Measurements from ENCODE around the gene EPS8L2. TPM values are rescaled to one million over a fixed set of nuclear protein-coding genes. Genes with fewer than 3 reads are reported as not detected.

EPS8L2 gene
- total RNA-seq, 1 donor from 2014 or later, result 16.8 TPM

DNA sequence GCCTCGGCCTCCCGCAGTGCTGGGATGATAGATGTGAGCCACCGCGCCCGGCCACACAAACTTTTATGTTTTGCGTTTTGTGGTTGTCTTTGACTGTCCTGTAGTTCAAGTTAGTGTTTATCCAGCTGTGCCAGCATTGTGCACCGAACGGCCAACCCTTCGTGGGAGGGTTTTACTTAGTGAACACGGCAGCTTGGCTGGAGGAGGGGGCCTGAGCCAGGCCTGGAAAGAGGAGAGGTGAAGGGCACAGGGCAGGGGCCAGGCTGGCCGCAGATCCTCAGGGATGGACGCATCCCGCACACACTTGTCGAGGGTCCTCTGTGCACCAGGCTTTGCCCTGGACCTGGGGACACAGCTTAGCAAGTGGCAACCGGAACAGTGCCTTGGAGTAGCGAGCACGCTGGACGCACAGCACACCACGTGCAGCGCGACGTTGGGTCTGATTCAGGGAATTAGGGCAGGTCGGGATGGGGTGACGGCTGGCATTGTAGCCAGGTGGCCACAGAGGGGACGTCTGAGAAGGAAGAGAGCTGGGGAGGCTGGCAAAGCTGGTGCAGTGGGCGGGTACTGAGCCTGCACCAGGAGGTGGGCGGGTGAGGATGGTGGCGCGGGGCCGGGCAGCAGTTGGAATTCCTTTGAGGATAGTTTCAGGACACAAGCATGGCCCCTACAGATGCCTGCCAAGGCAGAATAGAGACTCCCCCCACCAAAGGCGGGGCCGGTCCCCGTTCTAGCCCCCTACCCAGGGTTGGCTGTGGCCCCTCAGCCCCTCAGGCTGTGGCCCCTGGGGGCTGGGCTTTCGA, 13.4 kb downstream of the EPS8L2 start:
- peaks cover 39% of the 10 kb centered on the region for H3K27me3 Mint-ChIP-seq (ENCODE audit: insufficient read depth)
- no peak for DNase-seq (ENCODE audit: low spot score)
- H3K4me1 Mint-ChIP-seq (ENCODE audit: low read depth), result peaks cover 8% of the 10 kb centered on the region
- no peak overlapping the region for H3K27ac Mint-ChIP-seq
- no peaks in the 10 kb centered on the region for H3K9me3 Mint-ChIP-seq
- peaks cover 3% of the 10 kb centered on the region for H3K36me3 Mint-ChIP-seq (ENCODE audit: low read depth)
- H3K4me3 Mint-ChIP-seq, result peak overlapping the region; percentile 53
- intact Hi-C loops (cut with micrococcal nuclease), result loop anchor here (5.0 to 10.0 kb wide), 2 partner anchors 182 to 275 kb away; partner anchors contain the start of genes ANO9, HRAS and LRRC56

DNA sequence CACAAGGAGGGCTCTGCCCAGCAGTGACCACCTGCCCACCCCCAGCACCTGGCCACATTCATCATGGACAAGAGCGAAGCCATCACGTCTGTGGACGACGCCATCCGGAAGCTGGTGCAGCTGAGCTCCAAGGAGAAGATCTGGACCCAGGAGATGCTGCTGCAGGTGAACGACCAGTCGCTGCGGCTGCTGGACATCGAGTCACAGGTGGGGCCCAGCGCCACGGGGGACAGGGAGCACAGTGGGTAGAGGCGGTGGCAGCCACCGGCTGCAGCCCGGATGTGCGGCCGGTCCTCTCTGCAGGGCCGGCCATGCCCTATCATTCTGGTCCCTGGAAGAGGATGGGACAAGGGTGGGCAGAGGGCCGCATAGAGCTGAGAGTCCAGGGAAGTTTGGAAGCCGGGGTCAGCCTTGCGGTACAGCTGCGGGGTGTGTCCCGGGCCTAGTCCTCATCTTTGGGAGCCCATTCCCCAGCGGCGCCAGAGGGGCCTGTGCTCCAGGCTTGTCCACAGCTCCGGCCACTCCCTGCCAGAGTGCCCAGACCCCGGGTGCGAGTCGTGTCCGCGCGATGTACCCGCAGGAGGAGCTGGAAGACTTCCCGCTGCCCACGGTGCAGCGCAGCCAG, 14.1 kb downstream of the EPS8L2 start:
- Mint-ChIP-seq H3K4me1 (ENCODE audit: low read depth) (peaks cover 8% of the 10 kb centered on the region), H3K27ac (no peak overlapping the region), H3K9me3 (no peaks in the 10 kb centered on the region), H3K36me3 (ENCODE audit: low read depth) (peaks cover 3% of the 10 kb centered on the region), H3K27me3 (ENCODE audit: insufficient read depth) (peaks cover 37% of the 10 kb centered on the region), H3K4me3 (peak overlapping the region; percentile 53)
- intact Hi-C loops (cut with micrococcal nuclease), result loop anchor here (5.0 to 10.0 kb wide), 2 partner anchors 183 to 275 kb away; partner anchors contain the start of genes ANO9, HRAS and LRRC56
- DNase-seq (ENCODE audit: low spot score), result no peak

DNA sequence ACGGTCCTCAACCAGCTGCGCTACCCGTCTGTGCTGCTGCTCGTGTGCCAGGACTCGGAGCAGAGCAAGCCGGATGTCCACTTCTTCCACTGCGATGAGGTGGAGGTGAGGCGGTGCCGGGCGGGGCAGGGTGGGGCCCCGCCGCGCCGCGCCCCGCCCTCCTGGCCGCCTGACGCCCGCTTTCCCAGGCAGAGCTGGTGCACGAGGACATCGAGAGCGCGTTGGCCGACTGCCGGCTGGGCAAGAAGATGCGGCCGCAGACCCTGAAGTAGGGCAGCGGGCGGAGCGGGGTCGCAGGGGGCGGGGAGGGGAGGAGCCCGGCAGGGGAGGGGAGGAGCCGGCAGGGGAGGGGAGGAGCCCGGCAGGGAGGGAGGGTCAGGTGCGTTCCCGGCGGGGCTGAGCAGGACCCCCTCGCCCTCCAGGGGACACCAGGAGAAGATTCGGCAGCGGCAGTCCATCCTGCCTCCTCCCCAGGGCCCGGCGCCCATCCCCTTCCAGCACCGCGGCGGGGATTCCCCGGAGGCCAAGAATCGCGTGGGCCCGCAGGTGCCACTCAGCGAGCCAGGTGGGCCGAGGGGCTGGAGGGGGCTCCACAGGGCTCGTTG, 14.7 kb downstream of the EPS8L2 start:
- H3K27ac Mint-ChIP-seq, result no peak overlapping the region
- peaks cover 3% of the 10 kb centered on the region for H3K36me3 Mint-ChIP-seq (ENCODE audit: low read depth)
- no peaks in the 10 kb centered on the region for H3K9me3 Mint-ChIP-seq
- intact Hi-C loops (cut with micrococcal nuclease), result loop anchor here (5.0 to 10.0 kb wide), 2 partner anchors 183 to 276 kb away; partner anchors contain the start of genes ANO9, HRAS and LRRC56
- peaks cover 34% of the 10 kb centered on the region for H3K27me3 Mint-ChIP-seq (ENCODE audit: insufficient read depth)
- DNase-seq (ENCODE audit: low spot score), result no peak
- H3K4me3 Mint-ChIP-seq, result peak overlapping the region; percentile 39
- peaks cover 8% of the 10 kb centered on the region for H3K4me1 Mint-ChIP-seq (ENCODE audit: low read depth)

DNA sequence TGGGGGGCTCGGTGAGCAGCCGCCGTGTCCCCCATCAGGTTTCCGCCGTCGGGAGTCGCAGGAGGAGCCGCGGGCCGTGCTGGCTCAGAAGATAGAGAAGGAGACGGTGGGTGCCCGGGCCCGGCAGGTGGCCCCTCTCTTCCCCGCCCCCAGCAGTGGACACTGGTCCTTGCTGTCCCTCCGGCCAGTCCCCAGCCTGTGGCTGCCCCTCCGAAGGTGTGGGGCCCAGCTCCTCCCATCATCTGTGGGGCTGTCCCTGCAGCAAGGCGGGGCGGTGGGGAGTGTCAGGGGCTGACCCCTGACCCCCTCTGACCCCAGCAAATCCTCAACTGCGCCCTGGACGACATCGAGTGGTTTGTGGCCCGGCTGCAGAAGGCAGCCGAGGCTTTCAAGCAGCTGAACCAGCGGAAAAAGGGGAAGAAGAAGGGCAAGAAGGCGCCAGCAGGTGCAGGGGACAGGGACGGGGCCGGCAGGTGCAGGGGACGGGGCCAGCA, 15.3 kb downstream of the EPS8L2 start:
- peak overlapping the region; percentile 45 for H3K4me3 Mint-ChIP-seq
- H3K9me3 Mint-ChIP-seq, result no peaks in the 10 kb centered on the region
- no peak overlapping the region for H3K27ac Mint-ChIP-seq
- DNase-seq (ENCODE audit: low spot score), result no peak
- peaks cover 3% of the 10 kb centered on the region for H3K36me3 Mint-ChIP-seq (ENCODE audit: low read depth)
- peaks cover 8% of the 10 kb centered on the region for H3K4me1 Mint-ChIP-seq (ENCODE audit: low read depth)
- intact Hi-C loops (cut with micrococcal nuclease), result loop anchor here (5.0 to 10.0 kb wide), 2 partner anchors 184 to 276 kb away; partner anchors contain the start of genes ANO9, HRAS and LRRC56
- peaks cover 31% of the 10 kb centered on the region for H3K27me3 Mint-ChIP-seq (ENCODE audit: insufficient read depth)

DNA sequence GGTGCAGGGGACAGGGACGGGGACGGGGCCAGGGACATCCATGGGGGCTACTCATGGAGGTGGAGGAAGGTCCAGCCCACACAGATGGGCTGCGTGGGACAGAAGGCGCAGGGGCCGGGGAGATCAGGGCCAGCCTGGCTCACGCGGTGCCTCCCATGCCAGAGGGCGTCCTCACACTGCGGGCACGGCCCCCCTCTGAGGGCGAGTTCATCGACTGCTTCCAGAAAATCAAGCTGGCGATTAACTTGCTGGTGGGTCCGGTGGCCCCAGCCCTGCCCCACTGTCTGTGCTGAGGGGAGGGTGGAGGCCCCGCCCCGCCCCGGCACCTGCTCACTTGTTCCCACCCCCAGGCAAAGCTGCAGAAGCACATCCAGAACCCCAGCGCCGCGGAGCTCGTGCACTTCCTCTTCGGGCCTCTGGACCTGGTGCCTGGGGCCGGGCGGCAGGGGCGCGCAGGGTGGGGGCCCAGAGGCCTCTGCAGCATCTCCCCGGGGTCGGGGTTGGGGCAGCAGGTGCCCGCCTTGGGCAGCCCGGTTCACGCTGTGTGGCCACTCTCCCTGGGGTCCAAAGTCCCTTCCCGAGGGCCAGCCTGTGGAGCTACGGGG, 15.8 kb downstream of the EPS8L2 start:
- Mint-ChIP-seq H3K27me3 (ENCODE audit: insufficient read depth) (peaks cover 30% of the 10 kb centered on the region), H3K4me3 (no peak overlapping the region)
- peak; percentile 28 for DNase-seq (ENCODE audit: low spot score)

DNA sequence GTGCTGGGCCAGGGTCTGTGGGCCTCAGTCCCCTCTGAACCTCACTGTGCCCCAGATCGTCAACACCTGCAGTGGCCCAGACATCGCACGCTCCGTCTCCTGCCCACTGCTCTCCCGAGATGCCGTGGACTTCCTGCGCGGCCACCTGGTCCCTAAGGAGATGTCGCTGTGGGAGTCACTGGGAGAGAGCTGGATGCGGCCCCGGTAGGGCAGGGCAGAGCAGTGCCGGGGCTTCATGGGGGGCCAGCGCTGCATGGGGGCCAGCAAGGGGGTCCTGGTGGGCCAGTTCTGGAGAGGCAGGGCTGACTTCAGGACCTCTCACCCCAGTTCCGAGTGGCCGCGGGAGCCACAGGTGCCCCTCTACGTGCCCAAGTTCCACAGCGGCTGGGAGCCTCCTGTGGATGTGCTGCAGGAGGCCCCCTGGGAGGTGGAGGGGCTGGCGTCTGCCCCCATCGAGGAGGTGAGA, 16.3 kb downstream of the EPS8L2 start:
- Mint-ChIP-seq H3K9me3 (no peaks in the 10 kb centered on the region), H3K27me3 (ENCODE audit: insufficient read depth) (peaks cover 27% of the 10 kb centered on the region), H3K4me1 (ENCODE audit: low read depth) (peaks cover 8% of the 10 kb centered on the region), H3K27ac (no peak overlapping the region), H3K36me3 (ENCODE audit: low read depth) (peaks cover 3% of the 10 kb centered on the region), H3K4me3 (no peak overlapping the region)
- no peak for DNase-seq (ENCODE audit: low spot score)
- intact Hi-C loops (cut with micrococcal nuclease), result loop anchor here (5.0 to 10.0 kb wide), 2 partner anchors 185 to 278 kb away; partner anchors contain the start of genes ANO9, HRAS and LRRC56

More for the DNA sequence above, 15.8 kb downstream of the EPS8L2 start:
- Mint-ChIP-seq H3K27ac (no peak overlapping the region), H3K9me3 (no peaks in the 10 kb centered on the region), H3K36me3 (ENCODE audit: low read depth) (peaks cover 3% of the 10 kb centered on the region), H3K4me1 (ENCODE audit: low read depth) (peaks cover 8% of the 10 kb centered on the region)
- intact Hi-C loops (cut with micrococcal nuclease), result loop anchor here (5.0 to 10.0 kb wide), 2 partner anchors 185 to 277 kb away; partner anchors contain the start of genes ANO9, HRAS and LRRC56

DNA sequence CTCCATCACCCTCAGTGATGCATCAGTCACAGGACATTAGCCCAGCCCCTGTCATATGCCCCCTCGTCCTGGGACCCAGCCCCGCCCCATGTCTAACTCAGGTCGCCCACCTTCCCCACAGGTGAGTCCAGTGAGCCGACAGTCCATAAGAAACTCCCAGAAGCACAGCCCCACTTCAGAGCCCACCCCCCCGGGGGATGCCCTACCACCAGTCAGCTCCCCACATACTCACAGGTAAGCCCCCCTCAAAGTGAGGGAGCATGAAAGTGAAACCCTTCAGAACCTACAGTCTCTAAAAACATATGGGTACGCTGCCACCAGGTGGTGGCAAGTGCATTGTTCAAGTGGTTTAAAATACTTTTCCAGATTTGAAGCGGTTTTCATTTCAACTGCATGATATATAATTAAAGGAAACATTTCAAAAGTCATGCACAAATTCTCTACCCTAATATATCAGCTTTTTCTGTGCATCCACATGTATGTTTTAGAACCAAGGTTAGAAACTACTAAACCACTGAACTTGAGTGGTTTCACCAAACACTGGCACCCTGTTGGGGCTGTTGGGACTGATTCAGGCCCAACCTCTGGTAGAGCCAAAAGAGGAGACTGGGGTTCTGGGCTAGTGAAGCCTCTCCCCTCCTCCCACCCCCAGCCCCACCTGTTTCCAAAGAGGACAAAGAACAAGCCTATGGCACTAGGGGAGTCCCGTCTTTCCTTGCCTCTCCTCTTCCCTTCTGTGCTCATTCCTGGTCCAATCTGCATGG, 17.3 kb downstream of the EPS8L2 start:
- DNase-seq (ENCODE audit: low spot score), result peak; percentile 40
- H3K27ac Mint-ChIP-seq, result peak overlapping the region; percentile 9
- H3K27me3 Mint-ChIP-seq (ENCODE audit: insufficient read depth), result peaks cover 25% of the 10 kb centered on the region
- no peaks in the 10 kb centered on the region for H3K9me3 Mint-ChIP-seq
- intact Hi-C loops (cut with micrococcal nuclease), result loop anchor here (1.0 to 10.0 kb wide), 6 partner anchors 27 to 279 kb away; partner anchors contain the start of genes ANO9, HRAS and LRRC56
- H3K36me3 Mint-ChIP-seq (ENCODE audit: low read depth), result peaks cover 3% of the 10 kb centered on the region
- peaks cover 8% of the 10 kb centered on the region for H3K4me1 Mint-ChIP-seq (ENCODE audit: low read depth)
- peak overlapping the region; percentile 75 for H3K4me3 Mint-ChIP-seq

DNA sequence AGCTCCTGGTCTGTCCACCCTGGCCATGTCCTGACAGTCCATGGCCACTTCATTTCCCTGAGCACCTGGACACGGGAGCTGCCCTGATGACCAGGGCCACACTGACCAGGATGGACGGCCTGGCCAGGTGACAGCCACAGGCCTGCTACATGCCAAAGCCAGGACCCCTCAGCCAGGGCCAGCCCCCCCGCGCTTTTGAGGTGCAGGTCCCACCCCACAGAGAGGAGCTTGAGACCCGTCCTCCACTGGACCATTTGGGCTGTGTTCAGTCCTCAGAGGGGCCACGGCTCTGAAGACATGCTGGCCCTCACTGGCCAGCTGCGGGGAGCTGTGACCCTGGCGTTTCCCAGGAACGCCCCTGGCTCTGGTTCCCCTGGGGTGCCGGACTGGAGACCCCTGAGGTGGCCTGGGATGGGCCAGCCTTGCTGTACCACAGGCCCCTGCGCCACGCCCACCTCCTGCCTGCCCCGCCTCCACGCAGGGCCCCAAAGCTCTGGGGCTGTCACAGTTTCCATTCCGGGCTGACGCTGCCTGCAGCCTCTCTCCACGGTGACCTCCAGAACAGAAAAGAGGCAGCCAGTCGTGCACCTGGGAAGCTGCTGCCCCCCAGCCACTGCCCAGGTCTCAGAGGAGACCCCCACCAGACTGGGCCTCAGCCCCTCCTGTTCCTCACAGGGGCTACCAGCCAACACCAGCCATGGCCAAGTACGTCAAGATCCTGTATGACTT, 18.2 kb downstream of the EPS8L2 start:
- Mint-ChIP-seq H3K36me3 (ENCODE audit: low read depth) (peaks cover 3% of the 10 kb centered on the region), H3K4me3 (no peak overlapping the region), H3K9me3 (no peaks in the 10 kb centered on the region), H3K27me3 (ENCODE audit: insufficient read depth) (peaks cover 20% of the 10 kb centered on the region), H3K27ac (peak overlapping the region; percentile 34), H3K4me1 (ENCODE audit: low read depth) (peaks cover 8% of the 10 kb centered on the region)
- intact Hi-C loops (cut with micrococcal nuclease), result loop anchor here (5.0 to 10.0 kb wide), 2 partner anchors 187 to 279 kb away; partner anchors contain the start of genes ANO9, HRAS and LRRC56
- DNase-seq (ENCODE audit: low spot score), result no peak

DNA sequence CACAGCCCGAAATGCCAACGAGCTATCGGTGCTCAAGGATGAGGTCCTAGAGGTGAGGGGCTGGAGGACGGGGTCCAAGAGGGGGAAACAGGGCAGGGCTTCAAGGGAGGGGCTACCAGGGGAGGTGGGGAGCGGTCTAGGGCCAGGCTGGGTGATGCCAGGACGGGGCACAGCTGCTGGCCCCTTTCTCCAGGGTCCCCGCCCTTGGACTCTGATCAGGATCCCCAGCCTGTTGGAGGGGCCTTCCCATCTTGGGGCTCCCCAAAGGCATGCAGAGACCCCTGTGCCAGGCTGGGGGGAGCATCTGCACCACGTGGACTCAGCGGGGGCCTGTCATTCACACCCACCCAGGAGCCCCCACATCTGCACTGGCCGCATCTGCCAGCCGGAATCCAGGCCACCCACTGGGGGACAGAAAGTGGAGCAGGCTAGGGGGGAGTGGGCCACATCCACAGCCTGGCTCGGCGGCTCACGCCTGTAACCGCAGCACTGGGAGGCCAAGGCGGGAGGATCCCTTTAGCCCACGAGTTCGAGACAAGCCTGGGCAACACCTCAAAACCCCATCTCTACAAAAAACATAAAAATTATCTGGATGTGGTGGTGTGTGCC, 18.9 kb downstream of the EPS8L2 start:
- Mint-ChIP-seq H3K27me3 (ENCODE audit: insufficient read depth) (peaks cover 14% of the 10 kb centered on the region), H3K27ac (peak overlapping the region; percentile 48)

DNA sequence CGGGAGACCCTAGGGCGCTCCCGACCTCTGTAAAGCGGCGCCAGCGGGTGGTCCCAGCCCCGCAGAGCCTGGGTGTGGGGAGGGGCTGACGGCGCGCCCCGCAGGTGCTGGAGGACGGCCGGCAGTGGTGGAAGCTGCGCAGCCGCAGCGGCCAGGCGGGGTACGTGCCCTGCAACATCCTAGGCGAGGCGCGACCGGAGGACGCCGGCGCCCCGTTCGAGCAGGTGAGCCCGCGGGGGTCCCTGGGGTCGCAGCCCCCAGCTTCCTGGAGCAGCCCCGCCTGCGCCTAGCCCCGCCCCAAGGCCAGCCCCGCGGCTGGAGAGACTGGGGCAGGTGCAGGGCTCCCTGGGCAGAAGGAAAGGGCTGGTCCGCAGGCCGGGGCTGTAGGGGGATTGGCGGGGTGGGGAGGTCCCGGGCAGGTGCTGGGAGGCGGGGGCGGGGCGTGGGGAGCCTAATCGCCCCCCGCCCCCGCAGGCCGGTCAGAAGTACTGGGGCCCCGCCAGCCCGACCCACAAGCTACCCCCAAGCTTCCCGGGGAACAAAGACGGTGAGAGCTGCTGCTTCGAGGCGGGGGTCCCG, 19.7 kb downstream of the EPS8L2 start:
- Mint-ChIP-seq H3K4me3 (peak overlapping the region; percentile 76), H3K27ac (no peak overlapping the region), H3K27me3 (ENCODE audit: insufficient read depth) (peaks cover 13% of the 10 kb centered on the region), H3K36me3 (ENCODE audit: low read depth) (peaks cover 2% of the 10 kb centered on the region), H3K9me3 (no peaks in the 10 kb centered on the region), H3K4me1 (ENCODE audit: low read depth) (peaks cover 8% of the 10 kb centered on the region)
- no peak for DNase-seq (ENCODE audit: low spot score)
- intact Hi-C loops (cut with micrococcal nuclease), result loop anchor here (2.0 to 10.0 kb wide), 2 partner anchors 165 to 281 kb away; partner anchors contain the start of genes ANO9, LMNTD2 and RASSF7

More for the DNA sequence above, 18.9 kb downstream of the EPS8L2 start:
- Mint-ChIP-seq H3K4me1 (ENCODE audit: low read depth) (peaks cover 8% of the 10 kb centered on the region), H3K9me3 (no peaks in the 10 kb centered on the region), H3K36me3 (ENCODE audit: low read depth) (peaks cover 2% of the 10 kb centered on the region), H3K4me3 (peak overlapping the region; percentile 76)
- no peak for DNase-seq (ENCODE audit: low spot score)
- intact Hi-C loops (cut with micrococcal nuclease), result loop anchor here (5.0 to 10.0 kb wide), 2 partner anchors 188 to 280 kb away; partner anchors contain the start of genes ANO9, HRAS and LRRC56

All from activated T-helper 1 cell treated with anti-CD3 and anti-CD28 coated beads, Interleukin-12 subunit alpha, Interleukin-12 subunit beta, Interleukin-2, Interleukin-4 antibody, amounts not matched to agents 30 ng/mL and 10 ng/mL and 1 ng/mL, durations not matched to agents 14 hours and 24 hours and 36 hours (primary cell).